Neutrophil (primary cell): ENCODE results near the gene OGFOD2.

Experiments
- H3K27ac ChIP-seq: fragments of 200-600 bp; sonication (generic); 2 replicates; pipeline ENCODE4 v1.5.1; 2016; ENCODE audit warnings: mild to moderate bottlenecking, moderate library complexity
- H3K27me3 ChIP-seq: fragments of 200-600 bp; sonication (generic); 2 replicates; pipeline ENCODE4 v1.6.0; 2016; ENCODE audit warnings: mild to moderate bottlenecking
- H3K36me3 ChIP-seq: fragments of 200-600 bp; sonication (generic); 2 replicates; pipeline ENCODE4 v1.5.1; 2017
- H3K4me1 ChIP-seq, 2 experiments: fragments of 200-600 bp in 1 of 2; sonication (generic) in 1 of 2; 1 replicate in 1 of 2; 2 replicates in 1 of 2; pipeline versions ENCODE4 v1.5.1 to v1.6.1; 2013 to 2016; ENCODE audit warnings: low read depth in 1 of 2, low read length in 1 of 2, mild to moderate bottlenecking in 1 of 2, moderate library complexity in 1 of 2; ENCODE audit not compliant: control insufficient read depth in 1 of 2, insufficient read depth in 1 of 2
- H3K4me3 ChIP-seq, 2 experiments: fragments of 200-600 bp in 1 of 2; sonication (generic) in 1 of 2; 1 replicate in 1 of 2; 2 replicates in 1 of 2; pipeline ENCODE4 v1.5.1; 2013 to 2016; ENCODE audit warnings: low read depth in 1 of 2, low read length in 1 of 2, mild to moderate bottlenecking in 1 of 2, moderate library complexity in 1 of 2
- H3K9me3 ChIP-seq: fragments of 200-600 bp; sonication (generic); 2 replicates; pipeline ENCODE4 v1.5.1; 2016
- TF ChIP-seq, protein P1 (sequence below): fragments of 200-600 bp; sonication (generic); IDR thresholded peaks from 2 replicates; pipeline ENCODE4 v1.5.1; 2016; ENCODE audit warnings: antibody characterized with exemption

The OGFOD2 gene

DNA sequence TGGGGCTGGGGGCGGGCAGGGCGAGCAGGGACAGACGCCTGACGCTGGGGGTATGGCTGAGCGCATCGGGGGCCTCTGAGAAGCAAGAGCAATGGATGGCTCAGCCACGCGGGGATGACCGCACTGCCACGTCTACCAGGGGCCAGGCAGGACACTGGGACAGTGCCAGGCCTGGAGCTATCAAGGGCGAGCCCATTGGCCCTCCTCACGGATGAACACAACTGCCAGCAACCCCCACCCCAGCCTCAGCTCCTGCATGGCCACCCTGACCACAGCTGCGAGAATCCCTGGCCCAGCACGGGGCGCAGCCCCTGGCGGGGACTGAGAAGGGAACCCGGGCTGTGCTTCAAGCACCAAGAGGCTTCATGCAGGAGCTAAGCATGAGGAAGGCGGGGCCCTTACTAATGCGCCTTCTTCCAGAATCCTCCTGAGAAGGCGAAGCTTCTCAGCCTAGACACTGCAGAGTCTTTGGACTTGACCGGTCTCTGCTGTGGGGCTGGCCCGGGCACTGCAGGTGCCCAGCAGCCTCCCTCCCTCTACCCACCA lies 14.9 kb downstream of the OGFOD2 start:
- Histone ChIP-seq H3K9me3 (no peaks in the 10 kb centered on the region), H3K27me3 (no peaks in the 10 kb centered on the region), H3K27ac (no peak overlapping the region), H3K4me3 (no peak overlapping the region), H3K4me1 (peaks cover 0 to 5% of the 10 kb centered on the region in 2 experiments), H3K36me3 (no peaks in the 10 kb centered on the region)
- TF ChIP-seq, protein P1, sequence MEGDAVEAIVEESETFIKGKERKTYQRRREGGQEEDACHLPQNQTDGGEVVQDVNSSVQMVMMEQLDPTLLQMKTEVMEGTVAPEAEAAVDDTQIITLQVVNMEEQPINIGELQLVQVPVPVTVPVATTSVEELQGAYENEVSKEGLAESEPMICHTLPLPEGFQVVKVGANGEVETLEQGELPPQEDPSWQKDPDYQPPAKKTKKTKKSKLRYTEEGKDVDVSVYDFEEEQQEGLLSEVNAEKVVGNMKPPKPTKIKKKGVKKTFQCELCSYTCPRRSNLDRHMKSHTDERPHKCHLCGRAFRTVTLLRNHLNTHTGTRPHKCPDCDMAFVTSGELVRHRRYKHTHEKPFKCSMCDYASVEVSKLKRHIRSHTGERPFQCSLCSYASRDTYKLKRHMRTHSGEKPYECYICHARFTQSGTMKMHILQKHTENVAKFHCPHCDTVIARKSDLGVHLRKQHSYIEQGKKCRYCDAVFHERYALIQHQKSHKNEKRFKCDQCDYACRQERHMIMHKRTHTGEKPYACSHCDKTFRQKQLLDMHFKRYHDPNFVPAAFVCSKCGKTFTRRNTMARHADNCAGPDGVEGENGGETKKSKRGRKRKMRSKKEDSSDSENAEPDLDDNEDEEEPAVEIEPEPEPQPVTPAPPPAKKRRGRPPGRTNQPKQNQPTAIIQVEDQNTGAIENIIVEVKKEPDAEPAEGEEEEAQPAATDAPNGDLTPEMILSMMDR, result no peak

DNA sequence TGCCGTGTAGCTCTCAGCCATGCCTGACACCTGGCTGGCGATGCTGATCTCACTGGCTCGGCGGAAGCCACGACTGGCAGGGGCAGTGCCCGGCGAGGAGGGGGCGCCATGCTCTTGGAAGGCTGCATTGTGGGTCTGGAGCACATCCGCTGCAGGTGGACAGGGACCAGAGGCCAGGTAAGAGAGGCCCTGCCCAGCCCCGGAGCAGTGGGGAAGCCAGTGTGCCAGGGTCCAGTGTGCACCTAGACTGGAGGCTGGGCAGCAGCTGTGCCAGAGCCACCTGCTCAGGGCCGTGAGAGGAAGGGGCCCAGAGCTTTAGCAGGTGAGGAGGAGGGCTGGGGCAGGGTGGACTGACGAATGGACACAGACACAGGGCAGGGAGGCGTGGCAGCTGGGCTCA lies 15.5 kb downstream of the OGFOD2 start:
- H3K27ac ChIP-seq, result no peak overlapping the region
- no peaks in the 10 kb centered on the region for H3K9me3 ChIP-seq
- H3K36me3 ChIP-seq, result no peaks in the 10 kb centered on the region
- TF ChIP-seq, protein P1, result no peak
- no peaks in the 10 kb centered on the region for H3K27me3 ChIP-seq
- H3K4me3 ChIP-seq, result no peak overlapping the region
- no peaks in the 10 kb centered on the region for H3K4me1 ChIP-seq

DNA sequence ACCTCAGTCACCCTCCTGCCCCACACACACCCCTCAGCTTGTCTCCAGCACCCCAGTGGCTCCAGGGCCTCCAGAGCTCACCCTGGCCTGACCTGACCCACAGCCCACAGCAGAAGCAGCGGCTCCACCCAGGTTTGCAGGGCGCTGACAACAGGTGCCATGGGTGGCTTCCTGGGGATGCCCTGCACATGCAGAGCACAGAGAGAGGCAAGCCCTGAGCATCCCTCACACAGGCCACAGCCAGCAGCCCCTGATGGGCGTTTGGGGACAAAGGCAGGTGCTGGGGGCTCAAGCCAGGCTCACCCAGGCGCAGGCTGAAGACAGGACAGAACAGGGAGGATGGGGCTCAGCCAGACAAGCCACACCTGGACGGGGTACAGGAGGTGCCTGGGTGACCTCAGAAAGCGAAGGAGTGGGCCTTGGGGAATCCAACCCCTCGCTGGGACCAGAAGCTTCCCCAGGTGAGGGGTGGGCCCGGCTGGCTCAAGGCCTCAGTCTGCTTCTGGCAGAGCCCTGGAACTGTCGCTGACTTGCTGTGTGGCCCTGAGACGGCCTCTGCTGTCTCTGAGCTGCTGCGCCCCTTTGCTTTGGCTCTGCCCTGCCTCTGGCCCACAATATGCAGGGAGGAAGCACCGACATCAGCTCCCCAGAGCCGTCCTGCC lies 16.0 kb downstream of the OGFOD2 start:
- no peak overlapping the region for H3K4me3 ChIP-seq
- H3K27ac ChIP-seq, result no peak overlapping the region
- no peaks in the 10 kb centered on the region for H3K9me3 ChIP-seq
- no peaks in the 10 kb centered on the region for H3K36me3 ChIP-seq
- H3K4me1 ChIP-seq, result no peaks in the 10 kb centered on the region
- TF ChIP-seq, protein P1, result no peak
- no peaks in the 10 kb centered on the region for H3K27me3 ChIP-seq

DNA sequence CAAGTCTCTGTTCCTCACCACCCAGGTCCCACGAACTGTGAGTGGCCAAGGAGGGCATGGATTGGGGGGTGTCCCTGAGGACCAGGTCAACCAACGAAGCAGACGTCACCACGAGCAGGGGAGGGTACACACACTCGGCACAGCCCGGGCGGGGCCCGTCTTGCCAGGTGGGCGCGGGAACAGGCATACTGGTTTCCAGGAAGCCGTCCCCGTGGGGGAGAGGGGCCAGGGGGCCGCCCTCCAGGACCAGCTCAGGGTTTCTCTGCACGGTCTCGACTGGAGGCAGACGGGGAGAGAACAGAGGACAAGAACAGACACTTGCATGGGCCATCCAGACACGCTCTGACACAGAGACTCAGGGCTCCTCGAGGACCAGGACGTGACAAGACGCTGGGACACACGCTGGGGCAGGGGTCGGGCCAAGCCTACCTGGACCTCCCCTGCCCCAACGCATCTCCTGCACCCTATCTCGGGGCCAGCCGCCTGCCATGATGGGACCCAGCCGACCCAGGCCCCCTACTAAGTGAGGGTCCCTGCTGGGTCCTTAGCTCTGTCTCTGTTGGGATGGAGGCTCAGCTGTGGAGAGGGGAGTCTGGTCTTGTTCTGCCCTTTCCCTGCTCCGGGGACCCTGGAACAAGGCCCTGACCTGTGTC lies 16.7 kb downstream of the OGFOD2 start:
- Histone ChIP-seq H3K4me3 (no peak overlapping the region), H3K36me3 (no peaks in the 10 kb centered on the region), H3K4me1 (no peaks in the 10 kb centered on the region), H3K27me3 (no peaks in the 10 kb centered on the region), H3K27ac (no peak overlapping the region), H3K9me3 (no peaks in the 10 kb centered on the region)
- TF ChIP-seq, protein P1, result no peak

DNA sequence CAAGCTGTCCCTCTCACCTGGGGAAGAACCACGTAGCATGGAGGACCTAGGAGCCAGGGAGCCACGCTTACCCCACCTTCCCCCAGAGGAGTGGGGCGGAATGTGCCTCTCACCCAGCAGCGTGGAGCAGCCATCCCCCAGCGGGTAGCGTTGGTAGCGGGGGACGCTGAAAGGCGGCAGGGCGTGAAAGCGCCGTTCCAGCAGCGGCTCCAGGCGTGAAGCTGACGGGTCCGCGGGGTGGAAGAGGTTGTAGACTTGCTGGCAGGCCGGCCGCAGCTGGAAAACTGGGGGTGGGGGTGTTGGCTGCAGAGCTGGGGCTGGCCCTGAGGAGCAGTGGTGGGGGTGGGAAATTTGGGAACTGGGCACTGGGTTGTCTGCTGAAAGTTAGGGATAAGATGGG lies 17.3 kb downstream of the OGFOD2 start:
- Histone ChIP-seq H3K9me3 (no peaks in the 10 kb centered on the region), H3K27ac (no peak overlapping the region), H3K4me3 (no peak overlapping the region), H3K27me3 (no peaks in the 10 kb centered on the region), H3K4me1 (no peaks in the 10 kb centered on the region), H3K36me3 (no peaks in the 10 kb centered on the region)
- TF ChIP-seq, protein P1, result no peak
